ENCODE data around the gene NUDT22. TPM values are rescaled to one million over a fixed set of nuclear protein-coding genes. Genes with fewer than 3 reads are reported as not detected.
A peak's percentile ranks its signal among the peaks of the same experiment; 100 is the strongest.

The NUDT22 gene
- total RNA-seq, result 10 to 100 TPM; 73.3 to 95.6 TPM

DNA sequence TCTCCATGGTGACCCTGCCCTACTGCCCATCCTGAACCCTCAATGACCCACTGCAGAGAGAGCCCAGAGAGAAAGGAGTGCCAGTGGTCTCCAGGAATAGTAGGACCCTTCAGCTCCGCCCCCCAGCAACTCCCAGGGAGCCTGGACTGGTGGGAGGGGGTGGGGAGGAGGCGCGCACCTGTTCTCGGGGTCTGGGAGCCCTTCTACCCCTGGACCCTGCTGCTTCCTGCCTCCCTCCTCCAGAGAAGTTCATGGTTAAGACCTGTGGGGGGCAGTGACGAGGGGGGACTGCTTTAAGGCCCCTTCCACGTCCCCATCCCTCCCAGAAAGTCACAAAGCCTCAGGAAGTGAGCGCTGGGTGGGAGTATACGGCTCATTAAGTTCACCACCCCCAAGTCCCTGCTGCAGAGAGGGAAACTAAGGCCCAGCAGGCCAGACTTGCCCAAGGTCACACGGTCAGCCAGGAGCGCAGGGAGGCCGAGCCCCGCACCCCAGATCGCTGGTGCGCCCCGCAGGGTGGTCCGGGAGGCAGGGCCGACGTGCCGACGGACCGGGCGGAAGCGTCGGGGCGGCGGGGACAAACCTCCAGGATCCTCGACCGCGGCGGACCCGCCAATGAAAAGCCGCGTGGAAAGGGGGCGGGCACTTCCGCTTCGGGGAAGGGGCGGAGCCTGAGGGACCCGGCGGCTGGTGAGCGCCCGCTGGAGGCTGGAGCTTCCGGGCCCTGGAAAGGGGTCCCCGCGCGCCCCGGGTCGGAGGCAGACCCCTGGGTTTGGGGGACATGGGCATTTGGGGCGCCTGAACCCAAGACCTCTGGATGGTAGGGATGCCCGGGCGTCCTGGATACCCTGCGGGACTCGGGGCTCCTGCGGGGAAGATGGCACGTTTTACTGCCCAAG is at the start of gene NUDT22, which contains the start of gene TRPT1:
TSS of gene NUDT22 (plus strand) at position 667 of the 899 bp plus-strand sequence. CDS start 379 bp downstream, outside the sequence.
TSS of gene TRPT1 (minus strand) at position 579 of the 899 bp plus-strand sequence. CDS start at position 253, 326 bp downstream.
- peaks cover 0 to 46% of the 10 kb centered on the region in 2 donors for H3K4me1 ChIP-seq
- H3K4me3 ChIP-seq, result peak within 1 kb of the TSS; percentile 85 to 89
- peak within 1 kb of the TSS; percentile 91 to 97 for H3K27ac ChIP-seq
- peaks cover 8% of the 10 kb centered on the region for H3K36me3 ChIP-seq
- no peaks in the 10 kb centered on the region for H3K9me3 ChIP-seq
- H3K27me3 ChIP-seq, result no peaks in the 10 kb centered on the region
- TF ChIP-seq CTCF (IDR thresholded peaks at IDR 0.05), result peak in 1 of 2 donors; percentile 50
- DNase-seq (ENCODE audit: low spot score), result peak; percentile 93

- Histone ChIP-seq H3K36me3 (no peaks in the 10 kb centered on the region), H3K27me3 (no peaks in the 10 kb centered on the region)
Measured at GRCh38 chr11:64176751-64177150, 49.3 kb upstream of the NUDT22 start.

DNA sequence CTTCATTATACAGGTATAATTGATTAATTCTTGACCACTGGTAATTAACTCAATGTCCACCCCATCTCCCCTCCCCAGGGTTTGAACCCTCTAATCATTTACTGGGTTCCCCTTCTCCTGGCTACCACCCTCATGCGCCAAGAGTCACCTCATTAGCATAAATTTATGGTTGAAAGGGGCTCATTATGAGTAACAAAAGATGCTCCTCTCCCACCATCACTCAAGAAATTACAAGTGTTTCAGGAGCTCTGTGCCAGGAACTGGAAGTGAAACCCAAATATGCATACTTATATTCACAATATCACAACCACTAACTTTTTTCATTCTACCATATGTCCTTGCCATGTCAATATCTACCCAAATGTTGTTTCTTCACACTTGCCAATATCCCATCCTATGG is 47.9 kb upstream of the NUDT22 start:
- no peak overlapping the region for H3K27ac ChIP-seq
- no peak overlapping the region for H3K4me3 ChIP-seq
- no peaks in the 10 kb centered on the region for H3K36me3 ChIP-seq
- H3K27me3 ChIP-seq, result no peaks in the 10 kb centered on the region
- H3K9me3 ChIP-seq, result no peaks in the 10 kb centered on the region
- DNase-seq (ENCODE audit: low spot score), result no peak
- H3K4me1 ChIP-seq, result peaks cover 0 to 26% of the 10 kb centered on the region in 2 donors
- no peak for TF ChIP-seq CTCF (IDR thresholded peaks at IDR 0.05)

More at GRCh38 chr11:64176751-64177150, 49.3 kb upstream of the NUDT22 start:
- TF ChIP-seq CTCF (IDR thresholded peaks at IDR 0.05), result no peak
- Histone ChIP-seq H3K4me3 (no peak overlapping the region), H3K9me3 (no peaks in the 10 kb centered on the region), H3K4me1 (peaks cover 0 to 14% of the 10 kb centered on the region in 2 donors), H3K27ac (no peak overlapping the region)
- no peak for DNase-seq (ENCODE audit: low spot score)

GRCh38 chr11:64178951-64179639 is 47.0 kb upstream of the NUDT22 start:
- no peak overlapping the region for H3K27ac ChIP-seq
- no peak for TF ChIP-seq CTCF (IDR thresholded peaks at IDR 0.05)
- no peaks in the 10 kb centered on the region for H3K9me3 ChIP-seq
- H3K27me3 ChIP-seq, result no peaks in the 10 kb centered on the region
- H3K4me3 ChIP-seq, result no peak overlapping the region
- H3K36me3 ChIP-seq, result no peaks in the 10 kb centered on the region
- peaks cover 0 to 35% of the 10 kb centered on the region in 2 donors for H3K4me1 ChIP-seq
- no peak for DNase-seq (ENCODE audit: low spot score)

DNA sequence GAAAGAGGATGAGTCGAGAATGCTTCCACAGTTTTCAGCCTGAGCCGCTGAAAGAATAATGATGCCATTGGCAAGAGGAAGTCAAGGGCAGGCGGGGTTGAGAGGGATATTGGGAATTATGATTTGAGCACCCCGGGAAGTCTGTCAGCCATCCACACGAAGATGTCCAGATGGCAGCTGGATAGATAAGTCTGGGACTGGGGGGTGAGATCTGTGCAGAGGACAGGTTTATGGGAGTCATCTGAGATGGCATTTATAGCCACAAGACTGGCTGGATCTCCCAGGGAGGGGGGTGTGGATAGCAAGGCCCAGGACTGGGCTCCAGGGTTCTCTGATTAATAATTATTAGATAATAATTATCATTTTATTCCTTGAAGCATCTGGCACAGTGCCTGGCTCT is 45.2 kb upstream of the NUDT22 start:
- no peak for TF ChIP-seq CTCF (IDR thresholded peaks at IDR 0.05)
- Histone ChIP-seq H3K36me3 (no peaks in the 10 kb centered on the region), H3K9me3 (no peaks in the 10 kb centered on the region), H3K27ac (peak overlapping the region; percentile 86 to 87), H3K27me3 (no peaks in the 10 kb centered on the region), H3K4me1 (peaks cover 0 to 47% of the 10 kb centered on the region in 2 donors), H3K4me3 (peak overlapping the region in 1 of 2 donors; percentile 22)
- no peak for DNase-seq (ENCODE audit: low spot score)

Measured in right atrium auricular region (tissue), 2 donors.